ENCODE measurements around the gene TPT1.

TPT1 gene

GRCh38 chr13:45374917-45375316, 33.9 kb upstream of the TPT1 start:
- peaks cover 11% of the 10 kb centered on the region for H3K27me3 Mint-ChIP-seq
- no peak overlapping the region for H3K4me3 Mint-ChIP-seq
- no peaks in the 10 kb centered on the region for H3K9me3 Mint-ChIP-seq

GRCh38 chr13:45373162-45373547, 32.2 kb upstream of the TPT1 start:
- no peak overlapping the region for H3K4me3 Mint-ChIP-seq
- H3K9me3 Mint-ChIP-seq = no peaks in the 10 kb centered on the region
- H3K27ac Mint-ChIP-seq = no peak overlapping the region
- peaks cover 17% of the 10 kb centered on the region for H3K4me1 Mint-ChIP-seq (ENCODE audit: low read depth)
- peaks cover 6% of the 10 kb centered on the region for H3K36me3 Mint-ChIP-seq (ENCODE audit: low read depth)
- intact Hi-C loops (cut with micrococcal nuclease) = loop anchor here (10.0 kb wide), 2 partner anchors 92 to 122 kb away; partner anchors contain the start of gene COG3
- H3K27me3 Mint-ChIP-seq = peaks cover 11% of the 10 kb centered on the region

More at GRCh38 chr13:45374917-45375316, 33.9 kb upstream of the TPT1 start:
- Mint-ChIP-seq H3K27ac (no peak overlapping the region), H3K4me1 (ENCODE audit: low read depth) (peaks cover 11% of the 10 kb centered on the region), H3K36me3 (ENCODE audit: low read depth) (peaks cover 3% of the 10 kb centered on the region)
- intact Hi-C loops (cut with micrococcal nuclease) = loop anchor here (10.0 kb wide), 2 partner anchors 90 to 120 kb away; partner anchors contain the start of gene COG3

- Mint-ChIP-seq H3K9me3 (no peaks in the 10 kb centered on the region), H3K27ac (no peak overlapping the region), H3K4me3 (no peak overlapping the region), H3K27me3 (peaks cover 11% of the 10 kb centered on the region), H3K36me3 (ENCODE audit: low read depth) (peaks cover 6% of the 10 kb centered on the region), H3K4me1 (ENCODE audit: low read depth) (peaks cover 20% of the 10 kb centered on the region)
- intact Hi-C loops (cut with micrococcal nuclease) = loop anchor here (10.0 kb wide), 2 partner anchors 92 to 122 kb away; partner anchors contain the start of gene COG3
Observed at GRCh38 chr13:45372189-45373161, 31.5 kb upstream of the TPT1 start.

GRCh38 chr13:45370922-45371406, 30.0 kb upstream of the TPT1 start:
- Mint-ChIP-seq H3K36me3 (ENCODE audit: low read depth) (peaks cover 6% of the 10 kb centered on the region), H3K4me3 (no peak overlapping the region), H3K27ac (peak overlapping the region; percentile 35), H3K4me1 (ENCODE audit: low read depth) (peaks cover 27% of the 10 kb centered on the region), H3K9me3 (no peaks in the 10 kb centered on the region), H3K27me3 (peaks cover 11% of the 10 kb centered on the region)
- intact Hi-C loops (cut with micrococcal nuclease) = loop anchor here (10.0 kb wide), 2 partner anchors 94 to 124 kb away; partner anchors contain the start of gene COG3

- intact Hi-C loops (cut with micrococcal nuclease) = no loop called here
- Mint-ChIP-seq H3K9me3 (no peaks in the 10 kb centered on the region), H3K4me3 (no peak overlapping the region), H3K27me3 (peaks cover 11% of the 10 kb centered on the region), H3K27ac (no peak overlapping the region), H3K36me3 (ENCODE audit: low read depth) (peaks cover 17% of the 10 kb centered on the region), H3K4me1 (ENCODE audit: low read depth) (peaks cover 27% of the 10 kb centered on the region)
Observed at GRCh38 chr13:45369116-45369515, 28.1 kb upstream of the TPT1 start.

- Mint-ChIP-seq H3K4me1 (ENCODE audit: low read depth) (peaks cover 31% of the 10 kb centered on the region), H3K9me3 (peaks cover 5% of the 10 kb centered on the region), H3K27ac (no peak overlapping the region), H3K27me3 (peaks cover 11% of the 10 kb centered on the region), H3K36me3 (ENCODE audit: low read depth) (peaks cover 22% of the 10 kb centered on the region), H3K4me3 (no peak overlapping the region)
- intact Hi-C loops (cut with micrococcal nuclease) = no loop called here
Observed at GRCh38 chr13:45368571-45368970, 27.6 kb upstream of the TPT1 start.

GRCh38 chr13:45368005-45368404, 27.0 kb upstream of the TPT1 start:
- peaks cover 11% of the 10 kb centered on the region for H3K27me3 Mint-ChIP-seq
- intact Hi-C loops (cut with micrococcal nuclease) = no loop called here
- no peak overlapping the region for H3K4me3 Mint-ChIP-seq
- peaks cover 37% of the 10 kb centered on the region for H3K4me1 Mint-ChIP-seq (ENCODE audit: low read depth)
- peaks cover 8% of the 10 kb centered on the region for H3K9me3 Mint-ChIP-seq
- peaks cover 25% of the 10 kb centered on the region for H3K36me3 Mint-ChIP-seq (ENCODE audit: low read depth)
- peak overlapping the region; percentile 66 for H3K27ac Mint-ChIP-seq

- Mint-ChIP-seq H3K27ac (peak overlapping the region; percentile 66), H3K27me3 (peaks cover 11% of the 10 kb centered on the region), H3K4me3 (no peak overlapping the region), H3K36me3 (ENCODE audit: low read depth) (peaks cover 31% of the 10 kb centered on the region), H3K9me3 (peaks cover 8% of the 10 kb centered on the region), H3K4me1 (ENCODE audit: low read depth) (peaks cover 39% of the 10 kb centered on the region)
- intact Hi-C loops (cut with micrococcal nuclease) = no loop called here
Observed at GRCh38 chr13:45367358-45367757, 26.4 kb upstream of the TPT1 start.

- Mint-ChIP-seq H3K36me3 (ENCODE audit: low read depth) (peaks cover 46% of the 10 kb centered on the region), H3K27me3 (no peaks in the 10 kb centered on the region), H3K4me3 (no peak overlapping the region), H3K9me3 (peaks cover 16% of the 10 kb centered on the region), H3K4me1 (ENCODE audit: low read depth) (peaks cover 42% of the 10 kb centered on the region), H3K27ac (no peak overlapping the region)
- intact Hi-C loops (cut with micrococcal nuclease) = no loop called here
Observed at GRCh38 chr13:45365558-45365885, 24.5 kb upstream of the TPT1 start.

GRCh38 chr13:45364876-45365557, 24.0 kb upstream of the TPT1 start:
- Mint-ChIP-seq H3K27me3 (no peaks in the 10 kb centered on the region), H3K4me1 (ENCODE audit: low read depth) (peaks cover 42% of the 10 kb centered on the region), H3K27ac (no peak overlapping the region), H3K9me3 (peaks cover 16% of the 10 kb centered on the region), H3K4me3 (no peak overlapping the region), H3K36me3 (ENCODE audit: low read depth) (peaks cover 50% of the 10 kb centered on the region)
- intact Hi-C loops (cut with micrococcal nuclease) = no loop called here

- Mint-ChIP-seq H3K27ac (peak overlapping the region; percentile 31), H3K36me3 (ENCODE audit: low read depth) (peaks cover 60% of the 10 kb centered on the region), H3K4me1 (ENCODE audit: low read depth) (peaks cover 35% of the 10 kb centered on the region), H3K27me3 (no peaks in the 10 kb centered on the region), H3K9me3 (peaks cover 16% of the 10 kb centered on the region), H3K4me3 (no peak overlapping the region)
- intact Hi-C loops (cut with micrococcal nuclease) = no loop called here
Observed at GRCh38 chr13:45362939-45363338, 22.0 kb upstream of the TPT1 start.

- intact Hi-C loops (cut with micrococcal nuclease) = no loop called here
- H3K36me3 Mint-ChIP-seq (ENCODE audit: low read depth) = peaks cover 68% of the 10 kb centered on the region
- peak overlapping the region; percentile 31 for H3K27ac Mint-ChIP-seq
- H3K9me3 Mint-ChIP-seq = peaks cover 16% of the 10 kb centered on the region
- peaks cover 33% of the 10 kb centered on the region for H3K4me1 Mint-ChIP-seq (ENCODE audit: low read depth)
- H3K27me3 Mint-ChIP-seq = no peaks in the 10 kb centered on the region
- no peak overlapping the region for H3K4me3 Mint-ChIP-seq
Observed at GRCh38 chr13:45361596-45362206, 20.7 kb upstream of the TPT1 start.

- H3K27ac Mint-ChIP-seq = peak overlapping the region; percentile 35
- H3K36me3 Mint-ChIP-seq (ENCODE audit: low read depth) = peaks cover 60% of the 10 kb centered on the region
- H3K9me3 Mint-ChIP-seq = peaks cover 7% of the 10 kb centered on the region
- peaks cover 30% of the 10 kb centered on the region for H3K4me1 Mint-ChIP-seq (ENCODE audit: low read depth)
- H3K27me3 Mint-ChIP-seq = no peaks in the 10 kb centered on the region
- intact Hi-C loops (cut with micrococcal nuclease) = no loop called here
- H3K4me3 Mint-ChIP-seq = no peak overlapping the region
Observed at GRCh38 chr13:45356966-45357672, 16.1 kb upstream of the TPT1 start.

All from dendritic cell treated with granulocyte-macrophage colony-stimulating factor and Interleukin-4, amounts not matched to agents 40 ng/mL and 50 ng/mL, for 4 days (primary cell).